Measurements from ENCODE around the gene SNRNP35.

Gene SNRNP35

DNA sequence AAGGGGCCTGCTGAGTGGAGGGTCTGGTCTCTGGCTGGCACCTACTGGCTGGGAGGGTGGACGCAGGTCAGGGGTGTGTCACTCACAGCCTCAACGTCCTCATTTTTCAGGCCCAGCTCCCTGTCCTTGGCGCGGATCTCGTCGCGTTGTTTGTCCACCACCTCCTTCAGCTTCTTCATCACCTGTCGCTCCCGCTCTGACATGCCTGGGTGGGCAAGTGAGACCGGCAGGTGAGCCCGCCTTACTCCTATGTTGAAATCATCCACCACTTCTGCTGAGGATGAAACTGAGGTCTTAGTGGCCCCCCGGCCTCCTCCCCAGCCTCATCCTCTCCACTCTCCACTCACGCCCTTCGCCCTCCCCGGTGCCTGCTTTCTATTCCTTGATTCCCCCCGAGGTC lies 41.4 kb downstream of the SNRNP35 start:
- Histone ChIP-seq H3K36me3 (ENCODE audit: insufficient read depth, low read length) (no peaks in the 10 kb centered on the region), H3K4me1 (ENCODE audit: insufficient read depth, low read length, poor library complexity, severe bottlenecking) (no peaks in the 10 kb centered on the region), H3K27me3 (ENCODE audit: insufficient read depth, low read length, poor library complexity, severe bottlenecking) (no peaks in the 10 kb centered on the region), H3K9ac (ENCODE audit: low read depth, low read length, poor library complexity, severe bottlenecking) (no peak overlapping the region), H4K20me1 (ENCODE audit: insufficient read depth, low read length, poor library complexity, severe bottlenecking) (no peaks in the 10 kb centered on the region), H3K4me3 (ENCODE audit: low read length, poor library complexity, severe bottlenecking) (no peak overlapping the region), H3K9me3 (ENCODE audit: insufficient read depth, low read depth, low read length) (no peaks in the 10 kb centered on the region), H2AFZ (ENCODE audit: low read length) (no peak overlapping the region), H3K4me2 (ENCODE audit: low read depth, low read length, poor library complexity, severe bottlenecking) (no peak overlapping the region), H3F3A (ENCODE audit: low read depth) (no peaks in the 10 kb centered on the region), H3K9me2 (replicated peaks; ENCODE audit: low read depth, low read length) (no peaks in the 10 kb centered on the region), H3K79me2 (ENCODE audit: insufficient read depth, low read length) (no peaks in the 10 kb centered on the region)
- no peak for TF ChIP-seq EZH2phosphoT487 (IDR thresholded peaks at IDR 0.05; ENCODE audit: borderline replicate concordance)
- TF ChIP-seq, protein P1, sequence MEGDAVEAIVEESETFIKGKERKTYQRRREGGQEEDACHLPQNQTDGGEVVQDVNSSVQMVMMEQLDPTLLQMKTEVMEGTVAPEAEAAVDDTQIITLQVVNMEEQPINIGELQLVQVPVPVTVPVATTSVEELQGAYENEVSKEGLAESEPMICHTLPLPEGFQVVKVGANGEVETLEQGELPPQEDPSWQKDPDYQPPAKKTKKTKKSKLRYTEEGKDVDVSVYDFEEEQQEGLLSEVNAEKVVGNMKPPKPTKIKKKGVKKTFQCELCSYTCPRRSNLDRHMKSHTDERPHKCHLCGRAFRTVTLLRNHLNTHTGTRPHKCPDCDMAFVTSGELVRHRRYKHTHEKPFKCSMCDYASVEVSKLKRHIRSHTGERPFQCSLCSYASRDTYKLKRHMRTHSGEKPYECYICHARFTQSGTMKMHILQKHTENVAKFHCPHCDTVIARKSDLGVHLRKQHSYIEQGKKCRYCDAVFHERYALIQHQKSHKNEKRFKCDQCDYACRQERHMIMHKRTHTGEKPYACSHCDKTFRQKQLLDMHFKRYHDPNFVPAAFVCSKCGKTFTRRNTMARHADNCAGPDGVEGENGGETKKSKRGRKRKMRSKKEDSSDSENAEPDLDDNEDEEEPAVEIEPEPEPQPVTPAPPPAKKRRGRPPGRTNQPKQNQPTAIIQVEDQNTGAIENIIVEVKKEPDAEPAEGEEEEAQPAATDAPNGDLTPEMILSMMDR (conservative IDR thresholded peaks at IDR 0.05; ENCODE audit: low read length), result no peak

- no peaks in the 10 kb centered on the region for H3K9me2 ChIP-seq (replicated peaks; ENCODE audit: low read depth, low read length)
- H3K27me3 ChIP-seq (ENCODE audit: insufficient read depth, low read length, poor library complexity, severe bottlenecking), result no peaks in the 10 kb centered on the region
- no peak overlapping the region for H3K4me2 ChIP-seq (ENCODE audit: low read depth, low read length, poor library complexity, severe bottlenecking)
- no peaks in the 10 kb centered on the region for H3K4me1 ChIP-seq (ENCODE audit: insufficient read depth, low read length, poor library complexity, severe bottlenecking)
- no peak overlapping the region for H3K4me3 ChIP-seq (ENCODE audit: low read length, poor library complexity, severe bottlenecking)
- no peaks in the 10 kb centered on the region for H3K9me3 ChIP-seq (ENCODE audit: insufficient read depth, low read depth, low read length)
- H3K36me3 ChIP-seq (ENCODE audit: insufficient read depth, low read length), result no peaks in the 10 kb centered on the region
- H4K20me1 ChIP-seq (ENCODE audit: insufficient read depth, low read length, poor library complexity, severe bottlenecking), result no peaks in the 10 kb centered on the region
- TF ChIP-seq EZH2phosphoT487 (IDR thresholded peaks at IDR 0.05; ENCODE audit: borderline replicate concordance), result no peak
- TF ChIP-seq, protein P1 (conservative IDR thresholded peaks at IDR 0.05; ENCODE audit: low read length), result no peak
- no peaks in the 10 kb centered on the region for H3K79me2 ChIP-seq (ENCODE audit: insufficient read depth, low read length)
- H3F3A ChIP-seq (ENCODE audit: low read depth), result no peaks in the 10 kb centered on the region
- H3K9ac ChIP-seq (ENCODE audit: low read depth, low read length, poor library complexity, severe bottlenecking), result no peak overlapping the region
- no peak overlapping the region for H2AFZ ChIP-seq (ENCODE audit: low read length)
These were observed 44.3 kb downstream of the SNRNP35 start for GRCh38 chr12:123502163-123502704.

DNA sequence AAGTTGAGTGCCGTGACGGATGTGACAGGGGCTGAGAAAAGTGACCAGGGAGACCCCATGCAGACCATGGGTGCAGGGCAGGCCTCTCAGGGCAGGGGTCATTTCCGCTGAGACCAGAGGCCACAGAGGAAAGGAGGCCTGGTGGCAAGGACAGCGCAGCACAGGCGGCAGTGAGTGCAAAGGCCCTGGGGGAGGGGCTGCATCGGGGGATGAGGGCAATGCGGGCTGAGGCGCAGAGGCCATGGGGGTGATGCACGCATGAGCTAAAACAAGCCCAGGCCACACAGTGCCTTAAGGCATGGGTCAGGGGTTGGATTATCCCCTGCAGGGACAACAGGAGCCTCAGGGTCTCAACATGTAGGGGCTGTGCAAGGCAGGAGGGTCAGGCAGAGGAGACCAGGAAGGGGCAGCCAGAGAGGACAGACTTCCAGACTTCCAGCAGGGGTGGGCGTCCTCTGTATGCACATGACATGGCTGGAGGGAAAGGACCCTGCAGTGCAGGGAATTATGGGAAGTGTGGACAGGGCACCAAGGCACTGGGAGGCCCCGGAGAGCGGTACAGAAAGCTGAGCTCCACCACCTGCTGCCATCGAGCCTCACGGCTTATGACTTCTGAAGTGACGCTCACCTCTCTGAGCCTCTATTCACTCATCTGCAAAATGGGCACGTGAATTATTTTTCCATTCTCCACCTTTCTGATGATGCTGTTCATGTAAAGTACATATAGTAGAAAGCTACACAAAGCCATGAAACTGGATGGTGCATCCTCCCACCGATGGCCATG lies 48.3 kb downstream of the SNRNP35 start:
- Histone ChIP-seq H3K9me3 (ENCODE audit: insufficient read depth, low read depth, low read length) (no peaks in the 10 kb centered on the region), H3K27me3 (ENCODE audit: insufficient read depth, low read length, poor library complexity, severe bottlenecking) (no peaks in the 10 kb centered on the region), H3K9me2 (replicated peaks; ENCODE audit: low read depth, low read length) (no peaks in the 10 kb centered on the region), H3K36me3 (ENCODE audit: insufficient read depth, low read length) (no peaks in the 10 kb centered on the region), H3K4me1 (ENCODE audit: insufficient read depth, low read length, poor library complexity, severe bottlenecking) (no peaks in the 10 kb centered on the region), H3K4me2 (ENCODE audit: low read depth, low read length, poor library complexity, severe bottlenecking) (no peak overlapping the region), H4K20me1 (ENCODE audit: insufficient read depth, low read length, poor library complexity, severe bottlenecking) (no peaks in the 10 kb centered on the region), H3K4me3 (ENCODE audit: low read length, poor library complexity, severe bottlenecking) (no peak overlapping the region), H3K9ac (ENCODE audit: low read depth, low read length, poor library complexity, severe bottlenecking) (no peak overlapping the region), H2AFZ (ENCODE audit: low read length) (no peak overlapping the region), H3K79me2 (ENCODE audit: insufficient read depth, low read length) (no peaks in the 10 kb centered on the region), H3F3A (ENCODE audit: low read depth) (no peaks in the 10 kb centered on the region)
- TF ChIP-seq EZH2phosphoT487 (IDR thresholded peaks at IDR 0.05; ENCODE audit: borderline replicate concordance), result no peak
- TF ChIP-seq, protein P1 (conservative IDR thresholded peaks at IDR 0.05; ENCODE audit: low read length), result no peak

Data from Loucy (cell line).